DOHH2 (cell line): ENCODE results near the gene URB1.
A peak's percentile ranks its signal among the peaks of the same experiment; 100 is the strongest.

Experiments used
- H3F3A ChIP-seq: fragments of 200-600 bp; sonication (generic), shearing (Covaris generic); 2 replicates; pipeline ENCODE4 v1.6.0; 2016; ENCODE audit warnings: antibody characterized with exemption, mild to moderate bottlenecking; ENCODE audit not compliant: control insufficient read depth, insufficient read depth
- H3K27ac ChIP-seq: fragments of 200-600 bp; sonication (generic); 2 replicates; pipeline ENCODE4 v1.5.1; 2014; ENCODE audit warnings: low read depth, mild to moderate bottlenecking, low read length, moderate library complexity
- H3K27me3 ChIP-seq: fragments of 200-600 bp; sonication (generic); 2 replicates; pipeline ENCODE4 v1.6.1; 2014; ENCODE audit warnings: mild to moderate bottlenecking, low read length, mixed read lengths; ENCODE audit not compliant: control insufficient read depth
- H3K36me3 ChIP-seq: fragments of 200-600 bp; sonication (generic); 2 replicates; pipeline ENCODE4 v1.6.1; 2014; ENCODE audit warnings: mild to moderate bottlenecking, low read length, moderate library complexity, mixed read lengths; ENCODE audit not compliant: control insufficient read depth
- H3K4me1 ChIP-seq: fragments of 200-600 bp; sonication (generic); 2 replicates; pipeline ENCODE4 v1.6.1; 2014; ENCODE audit warnings: mild to moderate bottlenecking, low read length, mixed read lengths; ENCODE audit not compliant: control insufficient read depth
- H3K4me2 ChIP-seq: fragments of 200-600 bp; sonication (generic); 2 replicates; pipeline ENCODE4 v1.6.0; 2014; ENCODE audit warnings: mild to moderate bottlenecking, low read length, moderate library complexity
- H3K4me3 ChIP-seq: fragments of 200-600 bp; sonication (generic); 2 replicates; pipeline ENCODE4 v1.5.1; 2014; ENCODE audit warnings: mild to moderate bottlenecking, low read length, mixed read lengths
- H3K79me2 ChIP-seq: fragments of 200-600 bp; sonication (generic); 2 replicates; pipeline ENCODE4 v1.6.1; 2014; ENCODE audit warnings: mild to moderate bottlenecking, low read length, mixed read lengths; ENCODE audit not compliant: control insufficient read depth
- H3K9me2 ChIP-seq: fragments of 200-600 bp; sonication (generic); replicated peaks from 2 replicates; pipeline ENCODE4 v1.6.1; 2014; ENCODE audit warnings: mild to moderate bottlenecking, low read length, mixed read lengths; ENCODE audit not compliant: control insufficient read depth
- H3K9me3 ChIP-seq: fragments of 200-600 bp; sonication (generic); 2 replicates; pipeline ENCODE4 v1.6.1; 2014; ENCODE audit warnings: antibody characterized with exemption, low read length, mixed read lengths; ENCODE audit not compliant: control insufficient read depth, insufficient read depth
- H4K20me1 ChIP-seq: fragments of 200-600 bp; sonication (generic); 2 replicates; pipeline ENCODE4 v1.6.0; 2014; ENCODE audit warnings: low read depth, mild to moderate bottlenecking, antibody characterized with exemption, low read length, moderate library complexity; ENCODE audit not compliant: control insufficient read depth, insufficient read depth
- EZH2phosphoT487 ChIP-seq: fragments of 200-600 bp; sonication (generic); IDR thresholded peaks from 2 replicates; pipeline ENCODE4 v1.6.1; 2017; ENCODE audit warnings: borderline replicate concordance, mild to moderate bottlenecking, antibody characterized with exemption, low read length, moderate library complexity, mixed read lengths
- TF ChIP-seq, protein P1 (sequence below): fragments of 200-600 bp; sonication (generic); IDR thresholded peaks from one replicate; pipeline ENCODE4 v1.5.1; 2014; ENCODE audit warnings: antibody characterized with exemption, mild to moderate bottlenecking, low read depth, low read length; ENCODE audit not compliant: poor library complexity, severe bottlenecking

The URB1 gene

DNA sequence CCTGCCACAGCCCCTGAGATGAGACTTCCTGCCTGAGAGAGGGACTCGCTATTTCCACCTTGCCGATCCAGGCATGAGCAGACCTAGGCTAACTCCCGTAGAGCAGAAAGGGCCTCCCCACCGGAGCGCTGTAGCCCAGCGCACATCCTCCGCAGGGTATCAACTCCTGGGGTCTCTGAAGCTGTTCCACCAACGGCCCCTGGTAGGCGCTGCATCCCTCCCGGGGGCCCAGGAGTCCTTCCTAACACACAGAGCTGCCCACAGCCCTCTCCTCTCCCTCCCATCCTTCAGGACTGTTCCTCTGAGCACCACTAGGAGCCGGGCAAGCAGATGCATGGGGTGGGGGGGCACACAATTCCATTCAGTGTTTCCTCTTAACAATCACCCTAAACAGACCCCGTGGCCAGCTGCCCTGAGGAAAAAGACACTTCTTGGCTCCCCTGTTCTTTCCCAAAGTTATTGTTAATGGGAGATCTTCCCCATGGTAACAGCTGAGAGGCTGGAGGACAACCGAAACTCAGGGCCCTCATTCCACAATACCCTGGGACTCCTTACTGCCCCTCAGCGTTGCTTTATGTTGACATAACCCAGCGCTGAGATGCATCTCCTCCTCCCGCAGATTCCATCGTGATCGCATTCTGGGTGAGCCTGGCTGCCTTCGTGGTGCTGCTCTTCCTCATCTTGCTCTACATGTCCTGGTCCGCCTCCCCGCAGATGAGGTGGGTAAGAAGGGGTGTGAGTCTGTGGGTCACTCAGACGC is 86.6 kb downstream of the URB1 start:
- no peak overlapping the region for H3K4me2 ChIP-seq
- peaks cover 3% of the 10 kb centered on the region; the same call in 1 of the 2 replicates for H3F3A ChIP-seq
- no peak for TF ChIP-seq EZH2phosphoT487
- TF ChIP-seq, protein P1, sequence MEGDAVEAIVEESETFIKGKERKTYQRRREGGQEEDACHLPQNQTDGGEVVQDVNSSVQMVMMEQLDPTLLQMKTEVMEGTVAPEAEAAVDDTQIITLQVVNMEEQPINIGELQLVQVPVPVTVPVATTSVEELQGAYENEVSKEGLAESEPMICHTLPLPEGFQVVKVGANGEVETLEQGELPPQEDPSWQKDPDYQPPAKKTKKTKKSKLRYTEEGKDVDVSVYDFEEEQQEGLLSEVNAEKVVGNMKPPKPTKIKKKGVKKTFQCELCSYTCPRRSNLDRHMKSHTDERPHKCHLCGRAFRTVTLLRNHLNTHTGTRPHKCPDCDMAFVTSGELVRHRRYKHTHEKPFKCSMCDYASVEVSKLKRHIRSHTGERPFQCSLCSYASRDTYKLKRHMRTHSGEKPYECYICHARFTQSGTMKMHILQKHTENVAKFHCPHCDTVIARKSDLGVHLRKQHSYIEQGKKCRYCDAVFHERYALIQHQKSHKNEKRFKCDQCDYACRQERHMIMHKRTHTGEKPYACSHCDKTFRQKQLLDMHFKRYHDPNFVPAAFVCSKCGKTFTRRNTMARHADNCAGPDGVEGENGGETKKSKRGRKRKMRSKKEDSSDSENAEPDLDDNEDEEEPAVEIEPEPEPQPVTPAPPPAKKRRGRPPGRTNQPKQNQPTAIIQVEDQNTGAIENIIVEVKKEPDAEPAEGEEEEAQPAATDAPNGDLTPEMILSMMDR: peak; percentile 26
- no peak overlapping the region for H3K27ac ChIP-seq
- no peak overlapping the region for H3K4me3 ChIP-seq
- no peaks in the 10 kb centered on the region for H3K9me2 ChIP-seq
- H3K27me3 ChIP-seq: no peaks in the 10 kb centered on the region
- no peaks in the 10 kb centered on the region for H4K20me1 ChIP-seq
- H3K4me1 ChIP-seq: no peaks in the 10 kb centered on the region
- H3K36me3 ChIP-seq: peaks cover 6% of the 10 kb centered on the region; the same call in 1 of the 2 replicates
- no peaks in the 10 kb centered on the region for H3K9me3 ChIP-seq
- no peaks in the 10 kb centered on the region for H3K79me2 ChIP-seq

DNA sequence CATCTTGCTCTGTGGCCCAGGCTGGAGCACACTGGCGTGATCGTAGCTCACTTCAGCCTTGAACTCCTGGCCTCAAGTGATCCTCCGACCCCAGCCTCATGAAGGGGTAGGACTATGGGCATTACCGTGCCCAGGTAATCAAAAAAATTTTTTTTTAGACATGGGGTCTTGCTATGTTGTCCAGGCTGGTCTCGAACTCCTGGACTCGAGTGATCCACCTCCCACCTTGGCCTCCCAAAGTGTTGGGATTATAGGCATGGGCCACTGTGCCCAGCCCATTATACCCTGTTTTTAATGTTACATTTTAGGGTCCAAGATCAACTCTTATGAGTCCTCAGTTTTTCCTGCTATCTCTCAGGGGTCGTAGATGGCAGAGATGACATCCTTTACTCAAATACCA is 87.8 kb downstream of the URB1 start:
- no peak overlapping the region for H3K4me3 ChIP-seq
- no peaks in the 10 kb centered on the region for H3K9me2 ChIP-seq
- peaks cover 3% of the 10 kb centered on the region; the same call in 1 of the 2 replicates for H3F3A ChIP-seq
- peaks cover 10% of the 10 kb centered on the region; the same call in 1 of the 2 replicates for H3K36me3 ChIP-seq
- TF ChIP-seq, protein P1: no peak
- no peaks in the 10 kb centered on the region for H3K4me1 ChIP-seq
- no peak overlapping the region for H3K27ac ChIP-seq
- no peaks in the 10 kb centered on the region for H3K9me3 ChIP-seq
- H4K20me1 ChIP-seq: no peaks in the 10 kb centered on the region
- H3K27me3 ChIP-seq: no peaks in the 10 kb centered on the region
- no peaks in the 10 kb centered on the region for H3K79me2 ChIP-seq
- no peak overlapping the region for H3K4me2 ChIP-seq

DNA sequence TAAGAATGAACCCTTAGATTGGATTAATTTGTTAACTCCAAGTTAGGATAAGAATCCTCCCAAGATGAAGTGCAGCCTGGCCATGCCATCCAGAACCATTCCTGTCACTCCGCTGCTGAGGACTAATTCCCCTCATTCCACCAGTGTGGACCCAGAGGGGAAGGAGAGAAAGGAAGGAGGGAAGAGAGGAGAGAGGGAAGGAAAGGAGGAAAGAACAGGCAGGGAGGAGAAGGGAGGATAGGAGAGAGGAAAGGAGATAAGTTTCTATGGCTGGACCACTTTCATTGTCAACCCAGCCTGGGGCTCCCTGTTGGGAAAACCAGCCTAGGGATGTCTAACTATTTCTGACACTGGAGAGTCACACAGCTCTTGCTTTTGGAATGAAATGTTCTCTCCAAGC is 89.4 kb downstream of the URB1 start:
- no peaks in the 10 kb centered on the region for H4K20me1 ChIP-seq

More for the DNA sequence above, 89.4 kb downstream of the URB1 start:
- TF ChIP-seq, protein P1: no peak
- no peak for TF ChIP-seq EZH2phosphoT487
- Histone ChIP-seq H3K4me1 (no peaks in the 10 kb centered on the region), H3K9me2 (no peaks in the 10 kb centered on the region), H3K27me3 (no peaks in the 10 kb centered on the region), H3K27ac (no peak overlapping the region), H3K36me3 (peaks cover 10% of the 10 kb centered on the region; the same call in 1 of the 2 replicates), H3K4me3 (no peak overlapping the region), H3K79me2 (no peaks in the 10 kb centered on the region), H3K9me3 (no peaks in the 10 kb centered on the region), H3F3A (peaks cover 3% of the 10 kb centered on the region; the same call in 1 of the 2 replicates), H3K4me2 (no peak overlapping the region)
